Adrenal gland (tissue), 5 donors: ENCODE results near the gene ZNF620.
"Not testable (repeated sequence)": the region's sequence is repeated elsewhere in the genome, so short reads cannot be mapped to it uniquely, and the experiment has no call there.

Experiments used
- CTCF ChIP-seq, 6 experiments: fragments of 450-650 bp in 4 of 6; fragments of 200-600 bp in 2 of 6; sonication (generic) in 1 of 6; IDR thresholded peaks; 1 replicate in 5 of 6; 2 replicates in 1 of 6; pipeline versions ENCODE4 v1.5.1 to v1.8.0; 2016 to 2021; ENCODE audit warnings: antibody characterized with exemption in 6 of 6, mild to moderate bottlenecking in 2 of 6, moderate library complexity in 1 of 6
- POLR2A ChIP-seq, 2 donors: fragments of 450-650 bp; IDR thresholded peaks; one replicate each; pipeline ENCODE4 v1.6.1; 2017; ENCODE audit warnings: antibody characterized with exemption in 2 of 2, mild to moderate bottlenecking in 2 of 2, moderate library complexity in 1 of 2
- donor health status: DM: no; HTN: no; CAD: no.

GRCh38 chr3:40462838-40463237 lies 43.0 kb upstream of the ZNF620 start:
- TF ChIP-seq CTCF, POLR2A (IDR thresholded peaks at IDR 0.05): not testable (repeated sequence)
